HepG2 (cell line): ENCODE measurements around the gene AGRN. TPM values are rescaled to one million over a fixed set of nuclear protein-coding genes. Genes with fewer than 3 reads are reported as not detected.

ENCODE experiments used
- CBFB ChIP-seq: sonication (generic); formaldehyde crosslinking; IDR thresholded peaks from 2 replicates; pipeline ENCODE4 v1.4.0; 2020; ENCODE audit warnings: missing genetic modification reagents
- CC2D1A ChIP-seq: sonication (generic); formaldehyde crosslinking; IDR thresholded peaks from 2 replicates; pipeline ENCODE4 v1.8.1; 2023; ENCODE audit warnings: mild to moderate bottlenecking, missing genetic modification reagents
- DRAP1 ChIP-seq: IDR thresholded peaks from 2 replicates; pipeline ENCODE4 v1.6.1; 2016; ENCODE audit warnings: missing genetic modification reagents, missing compliant biosample characterization
- FIP1L1 ChIP-seq: fragments of 200-400 bp; formaldehyde crosslinking; IDR thresholded peaks from 2 replicates; pipeline ENCODE4 v1.6.1; 2018; ENCODE audit warnings: low read depth, mild to moderate bottlenecking, low read length, moderate library complexity, borderline replicate concordance; ENCODE audit not compliant: insufficient read depth
- GATA4 ChIP-seq: sonication (generic); IDR thresholded peaks from 2 replicates; pipeline ENCODE4 v1.6.1; 2016; ENCODE audit warnings: antibody characterized with exemption, low read depth, borderline replicate concordance
- MBNL3 ChIP-seq: fragments of 250-450 bp; sonication (Bioruptor Pico); conservative IDR thresholded peaks from 2 replicates; pipeline ENCODE4 v1.8.0; 2022; ENCODE audit warnings: mild to moderate bottlenecking, inconsistent platforms
- NFIB ChIP-seq: sonication (generic); formaldehyde crosslinking; IDR thresholded peaks from 2 replicates; pipeline ENCODE4 v1.9.0; 2021; ENCODE audit warnings: missing genetic modification reagents, mild to moderate bottlenecking, borderline replicate concordance
- PAX8 ChIP-seq: sonication (generic); formaldehyde crosslinking; IDR thresholded peaks from 2 replicates; pipeline ENCODE4 v1.8.0; 2022; ENCODE audit warnings: mild to moderate bottlenecking, missing genetic modification reagents, borderline replicate concordance
- SMAD3 ChIP-seq: sonication (generic); formaldehyde crosslinking; IDR thresholded peaks from 2 replicates; pipeline ENCODE4 v1.4.0; 2020; ENCODE audit warnings: missing genetic modification reagents
- SUZ12 ChIP-seq: fragments of 150-350 bp; IDR thresholded peaks from 2 replicates; pipeline ENCODE4 v1.6.1; 2014; ENCODE audit warnings: low read depth, low read length
- TMF1 ChIP-seq: sonication (generic); formaldehyde crosslinking; IDR thresholded peaks from 2 replicates; pipeline ENCODE4 v1.8.1; 2022; ENCODE audit warnings: low read depth, missing genetic modification reagents
- ZNF12 ChIP-seq: sonication (generic); formaldehyde crosslinking; IDR thresholded peaks from 2 replicates; pipeline ENCODE4 v1.5.0; 2020; ENCODE audit warnings: missing genetic modification reagents
- ZNF441 ChIP-seq: sonication (generic); formaldehyde crosslinking; IDR thresholded peaks from 2 replicates; pipeline ENCODE4 v1.7.0; 2021; ENCODE audit warnings: missing genetic modification reagents, borderline replicate concordance
- ZNF512B ChIP-seq: sonication (generic); formaldehyde crosslinking; IDR thresholded peaks from 2 replicates; pipeline ENCODE4 v1.5.1; 2020; ENCODE audit warnings: missing genetic modification reagents, mild to moderate bottlenecking, borderline replicate concordance
- ZNF563 ChIP-seq: sonication (generic); formaldehyde crosslinking; IDR thresholded peaks from 2 replicates; pipeline ENCODE4 v1.8.0; 2022; ENCODE audit warnings: mild to moderate bottlenecking, moderate library complexity, missing genetic modification reagents
- polyA plus RNA-seq, 8 experiments: library from polyadenylated mRNA; depleted of rRNA in 3 of 8; stranded (reverse) in 7 of 8; unstranded in 1 of 8; fragments of >200 nt; fragmentation: Illumina TruSeq in 4 of 8; extraction: Trizol in 4 of 8; gene quantifications; 2 replicates each; pipeline versions ENCODE4 v1.2.1 to v1.2.3, GENCODE V29; 2011 to 2016; ENCODE audit warnings: low read depth in 4 of 8, missing spikeins in 1 of 8, mixed read lengths in 1 of 8; ENCODE audit not compliant: insufficient read depth in 1 of 8
- total RNA-seq, 5 experiments: library from RNA; depleted of rRNA; stranded (reverse); fragments of >200 nt; fragmentation: Illumina TruSeq; extraction: Trizol; gene quantifications; 2 replicates each; pipeline ENCODE4 v1.2.3, GENCODE V29; 2016; ENCODE audit warnings: low read depth in 1 of 5
- TF ChIP-seq, protein P1 (sequence below): IDR thresholded peaks from 2 replicates; pipeline ENCODE4 v1.6.1; 2016; ENCODE audit warnings: low read depth, missing genetic modification reagents, missing compliant biosample characterization
- TF ChIP-seq, protein P2 (sequence below): IDR thresholded peaks from 2 replicates; pipeline ENCODE4 v1.6.1; 2012; ENCODE audit warnings: low read depth, low read length, improper control_type of control experiment
- TF ChIP-seq, protein P3 (sequence below): sonication (generic); formaldehyde crosslinking; IDR thresholded peaks from 2 replicates; pipeline ENCODE4 v1.8.1; 2022; ENCODE audit warnings: mild to moderate bottlenecking, missing genetic modification reagents

Gene AGRN
- total and polyA plus RNA-seq, 2 of the 13 experiments (the other 11 are each of a cell fraction or from before 2014, with no cell fraction given), result 29.8 to 65.2 TPM

DNA sequence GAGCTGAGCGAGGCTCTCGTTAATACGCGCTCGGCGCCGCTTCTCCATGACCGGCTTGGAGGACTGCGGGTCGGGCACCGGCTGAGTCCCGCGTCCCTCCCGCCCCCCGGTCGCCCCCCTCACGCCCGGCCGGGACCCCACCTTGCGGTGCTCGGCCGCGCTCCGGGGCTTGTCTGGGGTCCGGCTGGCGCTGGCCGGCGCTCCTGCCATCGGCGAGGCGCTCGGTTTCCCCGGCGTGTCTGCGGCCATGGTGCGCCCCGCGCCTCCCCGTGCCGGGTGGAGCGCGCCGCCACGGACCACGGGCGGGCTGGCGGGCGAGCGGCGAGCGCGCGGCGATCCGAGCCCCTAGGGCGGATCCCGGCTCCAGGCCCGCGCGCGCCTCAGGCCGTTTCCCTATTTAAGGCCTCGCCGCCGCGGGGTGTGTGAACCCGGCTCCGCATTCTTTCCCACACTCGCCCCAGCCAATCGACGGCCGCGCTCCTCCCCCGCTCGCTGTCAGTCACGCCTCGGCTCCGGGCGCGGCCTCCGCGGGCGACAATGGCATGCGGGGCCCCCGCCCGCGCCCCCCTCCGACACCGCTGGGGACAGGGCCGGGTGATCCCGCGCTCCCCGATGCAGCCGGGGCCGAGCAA, 20.1 kb upstream of the AGRN start, which contains the start of gene HES4 (continued):
- peak; percentile 8; the same call in 1 of the 2 replicates for TF ChIP-seq ZNF563 (CRISPR knock-in tag)
- TF ChIP-seq SMAD3, result 0 out of 2 replicates have a peak, but pooled peaks have one; percentile 4
- 0 out of 2 replicates have a peak, but pooled peaks have one; percentile 8 for TF ChIP-seq CBFB (CRISPR knock-in tag)
- TF ChIP-seq ZNF12 (CRISPR knock-in tag), result no peak
- no peak for TF ChIP-seq ZNF512B (CRISPR knock-in tag)
- no peak for TF ChIP-seq SUZ12
- TF ChIP-seq, protein P1, sequence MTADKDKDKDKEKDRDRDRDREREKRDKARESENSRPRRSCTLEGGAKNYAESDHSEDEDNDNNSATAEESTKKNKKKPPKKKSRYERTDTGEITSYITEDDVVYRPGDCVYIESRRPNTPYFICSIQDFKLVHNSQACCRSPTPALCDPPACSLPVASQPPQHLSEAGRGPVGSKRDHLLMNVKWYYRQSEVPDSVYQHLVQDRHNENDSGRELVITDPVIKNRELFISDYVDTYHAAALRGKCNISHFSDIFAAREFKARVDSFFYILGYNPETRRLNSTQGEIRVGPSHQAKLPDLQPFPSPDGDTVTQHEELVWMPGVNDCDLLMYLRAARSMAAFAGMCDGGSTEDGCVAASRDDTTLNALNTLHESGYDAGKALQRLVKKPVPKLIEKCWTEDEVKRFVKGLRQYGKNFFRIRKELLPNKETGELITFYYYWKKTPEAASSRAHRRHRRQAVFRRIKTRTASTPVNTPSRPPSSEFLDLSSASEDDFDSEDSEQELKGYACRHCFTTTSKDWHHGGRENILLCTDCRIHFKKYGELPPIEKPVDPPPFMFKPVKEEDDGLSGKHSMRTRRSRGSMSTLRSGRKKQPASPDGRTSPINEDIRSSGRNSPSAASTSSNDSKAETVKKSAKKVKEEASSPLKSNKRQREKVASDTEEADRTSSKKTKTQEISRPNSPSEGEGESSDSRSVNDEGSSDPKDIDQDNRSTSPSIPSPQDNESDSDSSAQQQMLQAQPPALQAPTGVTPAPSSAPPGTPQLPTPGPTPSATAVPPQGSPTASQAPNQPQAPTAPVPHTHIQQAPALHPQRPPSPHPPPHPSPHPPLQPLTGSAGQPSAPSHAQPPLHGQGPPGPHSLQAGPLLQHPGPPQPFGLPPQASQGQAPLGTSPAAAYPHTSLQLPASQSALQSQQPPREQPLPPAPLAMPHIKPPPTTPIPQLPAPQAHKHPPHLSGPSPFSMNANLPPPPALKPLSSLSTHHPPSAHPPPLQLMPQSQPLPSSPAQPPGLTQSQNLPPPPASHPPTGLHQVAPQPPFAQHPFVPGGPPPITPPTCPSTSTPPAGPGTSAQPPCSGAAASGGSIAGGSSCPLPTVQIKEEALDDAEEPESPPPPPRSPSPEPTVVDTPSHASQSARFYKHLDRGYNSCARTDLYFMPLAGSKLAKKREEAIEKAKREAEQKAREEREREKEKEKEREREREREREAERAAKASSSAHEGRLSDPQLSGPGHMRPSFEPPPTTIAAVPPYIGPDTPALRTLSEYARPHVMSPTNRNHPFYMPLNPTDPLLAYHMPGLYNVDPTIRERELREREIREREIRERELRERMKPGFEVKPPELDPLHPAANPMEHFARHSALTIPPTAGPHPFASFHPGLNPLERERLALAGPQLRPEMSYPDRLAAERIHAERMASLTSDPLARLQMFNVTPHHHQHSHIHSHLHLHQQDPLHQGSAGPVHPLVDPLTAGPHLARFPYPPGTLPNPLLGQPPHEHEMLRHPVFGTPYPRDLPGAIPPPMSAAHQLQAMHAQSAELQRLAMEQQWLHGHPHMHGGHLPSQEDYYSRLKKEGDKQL (CRISPR knock-in tag), result no peak
- peak; percentile 97 for TF ChIP-seq DRAP1
- TF ChIP-seq ZNF441 (CRISPR knock-in tag), result peak; percentile 93
- TF ChIP-seq, protein P2, sequence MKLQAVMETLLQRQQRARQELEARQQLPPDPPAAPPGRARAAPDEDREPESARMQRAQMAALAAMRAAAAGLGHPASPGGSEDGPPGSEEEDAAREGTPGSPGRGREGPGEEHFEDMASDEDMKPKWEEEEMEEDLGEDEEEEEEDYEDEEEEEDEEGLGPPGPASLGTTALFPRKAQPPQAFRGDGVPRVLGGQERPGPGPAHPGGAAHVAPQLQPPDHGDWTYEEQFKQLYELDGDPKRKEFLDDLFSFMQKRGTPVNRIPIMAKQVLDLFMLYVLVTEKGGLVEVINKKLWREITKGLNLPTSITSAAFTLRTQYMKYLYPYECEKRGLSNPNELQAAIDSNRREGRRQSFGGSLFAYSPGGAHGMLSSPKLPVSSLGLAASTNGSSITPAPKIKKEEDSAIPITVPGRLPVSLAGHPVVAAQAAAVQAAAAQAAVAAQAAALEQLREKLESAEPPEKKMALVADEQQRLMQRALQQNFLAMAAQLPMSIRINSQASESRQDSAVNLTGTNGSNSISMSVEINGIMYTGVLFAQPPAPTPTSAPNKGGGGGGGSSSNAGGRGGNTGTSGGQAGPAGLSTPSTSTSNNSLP, result no peak
- TF ChIP-seq, protein P3, sequence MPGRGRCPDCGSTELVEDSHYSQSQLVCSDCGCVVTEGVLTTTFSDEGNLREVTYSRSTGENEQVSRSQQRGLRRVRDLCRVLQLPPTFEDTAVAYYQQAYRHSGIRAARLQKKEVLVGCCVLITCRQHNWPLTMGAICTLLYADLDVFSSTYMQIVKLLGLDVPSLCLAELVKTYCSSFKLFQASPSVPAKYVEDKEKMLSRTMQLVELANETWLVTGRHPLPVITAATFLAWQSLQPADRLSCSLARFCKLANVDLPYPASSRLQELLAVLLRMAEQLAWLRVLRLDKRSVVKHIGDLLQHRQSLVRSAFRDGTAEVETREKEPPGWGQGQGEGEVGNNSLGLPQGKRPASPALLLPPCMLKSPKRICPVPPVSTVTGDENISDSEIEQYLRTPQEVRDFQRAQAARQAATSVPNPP (CRISPR knock-in tag), result peak; percentile 15
- no peak for TF ChIP-seq GATA4
- TF ChIP-seq MBNL3 (CRISPR knock-in tag), result no peak
- no peak for TF ChIP-seq CC2D1A (CRISPR knock-in tag)
- TF ChIP-seq FIP1L1, result 0 out of 2 replicates have a peak, but pooled peaks have one; percentile 18
- TF ChIP-seq PAX8 (CRISPR knock-in tag), result no peak; the same call in 1 of the 2 replicates
- no peak for TF ChIP-seq NFIB (CRISPR knock-in tag)
- peak; percentile 73; the same call in 1 of the 2 replicates for TF ChIP-seq TMF1 (CRISPR knock-in tag)
